HepG2 (cell line): ENCODE results near the gene MRPL58. TPM values are rescaled to one million over a fixed set of nuclear protein-coding genes. Genes with fewer than 3 reads are reported as not detected.
A peak's percentile ranks its signal among the peaks of the same experiment; 100 is the strongest.

ENCODE experiments used
- HMGXB3 ChIP-seq: sonication (generic); formaldehyde crosslinking; IDR thresholded peaks from 2 replicates; pipeline ENCODE4 v1.4.0; 2020; ENCODE audit warnings: missing genetic modification reagents, borderline replicate concordance
- KLF11 ChIP-seq: IDR thresholded peaks from 2 replicates; pipeline ENCODE4 v1.6.1; 2016; ENCODE audit warnings: missing compliant biosample characterization
- KLF15 ChIP-seq: sonication (generic); formaldehyde crosslinking; IDR thresholded peaks from 2 replicates; pipeline ENCODE4 v1.8.1; 2023; ENCODE audit warnings: borderline replicate concordance, mild to moderate bottlenecking, inconsistent platforms, missing genetic modification reagents, mixed read lengths
- MAFG ChIP-seq: sonication (generic); formaldehyde crosslinking; IDR thresholded peaks from 2 replicates; pipeline ENCODE4 v1.5.1; 2020; ENCODE audit warnings: mild to moderate bottlenecking, missing genetic modification reagents
- PAWR ChIP-seq: sonication (generic); formaldehyde crosslinking; IDR thresholded peaks from 2 replicates; pipeline ENCODE4 v1.4.0; 2020; ENCODE audit warnings: missing genetic modification reagents, mild to moderate bottlenecking, borderline replicate concordance
- RBM22 ChIP-seq: fragments of 200-400 bp; formaldehyde crosslinking; optimal IDR thresholded peaks from 2 replicates; pipeline ENCODE3; 2017; ENCODE audit warnings: mild to moderate bottlenecking, low read length, moderate library complexity
- THYN1 ChIP-seq: sonication (generic); formaldehyde crosslinking; IDR thresholded peaks from 2 replicates; pipeline ENCODE4 v1.8.1; 2023; ENCODE audit warnings: low read depth, mild to moderate bottlenecking, moderate library complexity, missing genetic modification reagents, borderline replicate concordance
- XBP1 ChIP-seq: sonication (generic); formaldehyde crosslinking; IDR thresholded peaks from 2 replicates; pipeline ENCODE4 v1.5.0; 2020; ENCODE audit warnings: missing genetic modification reagents
- ZBTB42 ChIP-seq: sonication (generic); formaldehyde crosslinking; IDR thresholded peaks from 2 replicates; pipeline ENCODE4 v1.5.0; 2020; ENCODE audit warnings: mild to moderate bottlenecking, missing genetic modification reagents
- ZBTB44 ChIP-seq: sonication (generic); formaldehyde crosslinking; IDR thresholded peaks from 2 replicates; pipeline ENCODE4 v1.4.0; 2020; ENCODE audit warnings: missing genetic modification reagents
- ZKSCAN5 ChIP-seq: sonication (generic); formaldehyde crosslinking; IDR thresholded peaks from 2 replicates; pipeline ENCODE4 v1.5.1; 2020; ENCODE audit warnings: mild to moderate bottlenecking, missing genetic modification reagents
- ZNF33B ChIP-seq: sonication (generic); formaldehyde crosslinking; IDR thresholded peaks from 2 replicates; pipeline ENCODE4 v1.5.1; 2020; ENCODE audit warnings: mild to moderate bottlenecking, missing genetic modification reagents
- ZNF530 ChIP-seq: sonication (generic); formaldehyde crosslinking; IDR thresholded peaks from 2 replicates; pipeline ENCODE4 v1.5.0; 2020; ENCODE audit warnings: low read depth, mild to moderate bottlenecking, missing genetic modification reagents
- polyA plus RNA-seq, 8 experiments: library from polyadenylated mRNA; depleted of rRNA in 3 of 8; stranded (reverse) in 7 of 8; unstranded in 1 of 8; fragments of >200 nt; fragmentation: Illumina TruSeq in 4 of 8; extraction: Trizol in 4 of 8; gene quantifications; 2 replicates each; pipeline versions ENCODE4 v1.2.1 to v1.2.3, GENCODE V29; 2011 to 2016; ENCODE audit warnings: low read depth in 4 of 8, missing spikeins in 1 of 8, mixed read lengths in 1 of 8; ENCODE audit not compliant: insufficient read depth in 1 of 8
- total RNA-seq, 5 experiments: library from RNA; depleted of rRNA; stranded (reverse); fragments of >200 nt; fragmentation: Illumina TruSeq; extraction: Trizol; gene quantifications; 2 replicates each; pipeline ENCODE4 v1.2.3, GENCODE V29; 2016; ENCODE audit warnings: low read depth in 1 of 5
- TF ChIP-seq, protein P1 (sequence below): sonication (generic); formaldehyde crosslinking; IDR thresholded peaks from 2 replicates; pipeline ENCODE4 v1.5.1; 2020; ENCODE audit warnings: mild to moderate bottlenecking, missing genetic modification reagents, moderate library complexity
- TF ChIP-seq, protein P2 (sequence below): sonication (generic); formaldehyde crosslinking; IDR thresholded peaks from 2 replicates; pipeline ENCODE4 v1.8.1; 2022; ENCODE audit warnings: low read depth, mild to moderate bottlenecking, missing genetic modification reagents

MRPL58 gene
- total and polyA plus RNA-seq, 2 of the 13 experiments (the other 11 are each of a cell fraction or from before 2014, with no cell fraction given): 44.9 to 68.9 TPM

DNA sequence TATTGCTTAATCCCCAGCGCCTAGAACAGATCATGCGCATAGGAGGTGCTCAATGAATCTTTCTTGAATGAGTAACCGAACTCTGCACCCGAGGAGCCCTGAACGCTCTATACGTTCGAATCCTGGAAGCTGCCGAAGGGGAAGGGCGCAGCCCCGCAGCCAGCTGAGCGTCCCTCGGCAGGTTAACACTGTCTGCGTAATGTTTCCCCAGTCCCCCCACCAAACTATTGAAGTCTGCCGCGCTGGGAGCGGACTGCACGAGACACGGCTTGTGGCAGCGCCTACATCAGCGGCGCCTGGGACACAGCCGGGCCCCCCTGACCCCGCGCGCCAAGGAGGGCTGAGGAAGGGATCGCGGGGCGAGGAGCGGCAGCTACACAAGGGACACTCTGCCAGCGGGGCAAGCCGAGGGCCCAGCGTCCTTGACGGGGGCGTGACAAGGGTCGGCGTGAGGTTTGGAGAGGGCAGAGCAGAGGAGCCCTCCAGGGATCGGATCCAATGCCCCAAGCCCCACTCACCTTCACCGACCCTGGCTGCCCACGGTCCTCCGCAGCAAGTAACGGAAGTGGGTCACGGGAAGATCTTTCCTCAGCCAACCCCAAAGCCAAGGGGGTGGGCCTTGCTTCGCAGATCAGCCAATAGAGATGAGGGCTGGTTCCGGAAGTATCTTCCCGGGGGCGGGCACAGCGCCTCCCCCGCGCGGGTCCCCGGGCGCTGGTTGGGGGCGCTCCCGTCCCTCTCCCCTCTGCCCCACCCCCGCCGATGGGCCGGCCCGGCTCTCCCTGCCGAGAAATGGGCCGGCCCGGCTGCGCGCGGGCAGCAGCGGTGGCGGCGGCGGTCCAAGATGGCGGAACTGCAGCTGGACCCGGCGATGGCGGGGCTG, 34.2 kb downstream of the MRPL58 start, which contains the start of the genes ATP5PD and KCTD2 (continued):
- TF ChIP-seq, protein P1, sequence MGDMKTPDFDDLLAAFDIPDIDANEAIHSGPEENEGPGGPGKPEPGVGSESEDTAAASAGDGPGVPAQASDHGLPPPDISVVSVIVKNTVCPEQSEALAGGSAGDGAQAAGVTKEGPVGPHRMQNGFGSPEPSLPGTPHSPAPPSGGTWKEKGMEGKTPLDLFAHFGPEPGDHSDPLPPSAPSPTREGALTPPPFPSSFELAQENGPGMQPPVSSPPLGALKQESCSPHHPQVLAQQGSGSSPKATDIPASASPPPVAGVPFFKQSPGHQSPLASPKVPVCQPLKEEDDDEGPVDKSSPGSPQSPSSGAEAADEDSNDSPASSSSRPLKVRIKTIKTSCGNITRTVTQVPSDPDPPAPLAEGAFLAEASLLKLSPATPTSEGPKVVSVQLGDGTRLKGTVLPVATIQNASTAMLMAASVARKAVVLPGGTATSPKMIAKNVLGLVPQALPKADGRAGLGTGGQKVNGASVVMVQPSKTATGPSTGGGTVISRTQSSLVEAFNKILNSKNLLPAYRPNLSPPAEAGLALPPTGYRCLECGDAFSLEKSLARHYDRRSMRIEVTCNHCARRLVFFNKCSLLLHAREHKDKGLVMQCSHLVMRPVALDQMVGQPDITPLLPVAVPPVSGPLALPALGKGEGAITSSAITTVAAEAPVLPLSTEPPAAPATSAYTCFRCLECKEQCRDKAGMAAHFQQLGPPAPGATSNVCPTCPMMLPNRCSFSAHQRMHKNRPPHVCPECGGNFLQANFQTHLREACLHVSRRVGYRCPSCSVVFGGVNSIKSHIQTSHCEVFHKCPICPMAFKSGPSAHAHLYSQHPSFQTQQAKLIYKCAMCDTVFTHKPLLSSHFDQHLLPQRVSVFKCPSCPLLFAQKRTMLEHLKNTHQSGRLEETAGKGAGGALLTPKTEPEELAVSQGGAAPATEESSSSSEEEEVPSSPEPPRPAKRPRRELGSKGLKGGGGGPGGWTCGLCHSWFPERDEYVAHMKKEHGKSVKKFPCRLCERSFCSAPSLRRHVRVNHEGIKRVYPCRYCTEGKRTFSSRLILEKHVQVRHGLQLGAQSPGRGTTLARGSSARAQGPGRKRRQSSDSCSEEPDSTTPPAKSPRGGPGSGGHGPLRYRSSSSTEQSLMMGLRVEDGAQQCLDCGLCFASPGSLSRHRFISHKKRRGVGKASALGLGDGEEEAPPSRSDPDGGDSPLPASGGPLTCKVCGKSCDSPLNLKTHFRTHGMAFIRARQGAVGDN (CRISPR knock-in tag): peak; percentile 82
- no peak for TF ChIP-seq RBM22
- peak; percentile 58; the same call in 1 of the 2 replicates for TF ChIP-seq ZNF33B (CRISPR knock-in tag)
- TF ChIP-seq ZNF530 (CRISPR knock-in tag): no peak
- TF ChIP-seq ZKSCAN5 (CRISPR knock-in tag): no peak
- TF ChIP-seq HMGXB3 (CRISPR knock-in tag): 0 out of 2 replicates have a peak, but pooled peaks have one; percentile 45
- no peak for TF ChIP-seq KLF15
- TF ChIP-seq ZBTB42 (CRISPR knock-in tag): no peak
- no peak for TF ChIP-seq MAFG (CRISPR knock-in tag)
- peak; percentile 88; the same call in 1 of the 2 replicates for TF ChIP-seq KLF11
- TF ChIP-seq ZBTB44 (CRISPR knock-in tag): no peak
- TF ChIP-seq, protein P2, sequence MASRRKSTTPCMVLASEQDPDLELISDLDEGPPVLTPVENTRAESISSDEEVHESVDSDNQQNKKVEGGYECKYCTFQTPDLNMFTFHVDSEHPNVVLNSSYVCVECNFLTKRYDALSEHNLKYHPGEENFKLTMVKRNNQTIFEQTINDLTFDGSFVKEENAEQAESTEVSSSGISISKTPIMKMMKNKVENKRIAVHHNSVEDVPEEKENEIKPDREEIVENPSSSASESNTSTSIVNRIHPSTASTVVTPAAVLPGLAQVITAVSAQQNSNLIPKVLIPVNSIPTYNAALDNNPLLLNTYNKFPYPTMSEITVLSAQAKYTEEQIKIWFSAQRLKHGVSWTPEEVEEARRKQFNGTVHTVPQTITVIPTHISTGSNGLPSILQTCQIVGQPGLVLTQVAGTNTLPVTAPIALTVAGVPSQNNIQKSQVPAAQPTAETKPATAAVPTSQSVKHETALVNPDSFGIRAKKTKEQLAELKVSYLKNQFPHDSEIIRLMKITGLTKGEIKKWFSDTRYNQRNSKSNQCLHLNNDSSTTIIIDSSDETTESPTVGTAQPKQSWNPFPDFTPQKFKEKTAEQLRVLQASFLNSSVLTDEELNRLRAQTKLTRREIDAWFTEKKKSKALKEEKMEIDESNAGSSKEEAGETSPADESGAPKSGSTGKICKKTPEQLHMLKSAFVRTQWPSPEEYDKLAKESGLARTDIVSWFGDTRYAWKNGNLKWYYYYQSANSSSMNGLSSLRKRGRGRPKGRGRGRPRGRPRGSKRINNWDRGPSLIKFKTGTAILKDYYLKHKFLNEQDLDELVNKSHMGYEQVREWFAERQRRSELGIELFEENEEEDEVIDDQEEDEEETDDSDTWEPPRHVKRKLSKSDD (CRISPR knock-in tag): peak; percentile 6; the same call in 1 of the 2 replicates
- TF ChIP-seq THYN1: no peak
- TF ChIP-seq PAWR: no peak
- no peak for TF ChIP-seq XBP1 (CRISPR knock-in tag)
